Measurements from ENCODE around the gene TAS1R2. TPM values are rescaled to one million over a fixed set of nuclear protein-coding genes. Genes with fewer than 3 reads are reported as not detected.

Gene TAS1R2
- total RNA-seq, 3 donors from 2014 or later (not counting 1 experiment from before 2014, with no cell fraction given), result not detected

GRCh38 chr1:18879791-18880309 is 20.4 kb upstream of the TAS1R2 start:
- no peaks in the 10 kb centered on the region for H3K9me3 Mint-ChIP-seq
- DNase-seq (no peak), ATAC-seq (no peak)
- no peaks in the 10 kb centered on the region for H3K9me3 ChIP-seq (ENCODE audit: control insufficient read depth, insufficient read depth, low read length)
- H3K4me3 Mint-ChIP-seq, result no peak overlapping the region
- no peaks in the 10 kb centered on the region for H3K27me3 ChIP-seq (ENCODE audit: control insufficient read depth, insufficient read depth, low read length)
- no peaks in the 10 kb centered on the region for H3K36me3 ChIP-seq (ENCODE audit: control insufficient read depth, insufficient read depth, low read length)
- TF ChIP-seq CTCF (IDR thresholded peaks at IDR 0.05), result no peak
- no peaks in the 10 kb centered on the region for H3K27me3 Mint-ChIP-seq (ENCODE audit: low read depth in 2 of 2)
- H3K27ac Mint-ChIP-seq, result no peak overlapping the region
- H3K27ac ChIP-seq (ENCODE audit: low read length), result no peak overlapping the region
- WGBS (ENCODE audit: insufficient coverage), result 90% methylated on average over 19 of the region's 21 CpGs
- no peaks in the 10 kb centered on the region for H3K36me3 Mint-ChIP-seq
- intact Hi-C loops (cut with micrococcal nuclease), result no loop called here
- no peaks in the 10 kb centered on the region for H3K4me1 Mint-ChIP-seq
- no peaks in the 10 kb centered on the region for H3K4me1 ChIP-seq (ENCODE audit: control insufficient read depth, insufficient read depth, low read length)
- no peak overlapping the region for H3K4me3 ChIP-seq (ENCODE audit: low read length)

- ATAC-seq, result no peak
- Histone ChIP-seq H3K9me3 (ENCODE audit: control insufficient read depth, insufficient read depth, low read length) (no peaks in the 10 kb centered on the region), H3K27ac (ENCODE audit: low read length) (no peak overlapping the region), H3K4me1 (ENCODE audit: control insufficient read depth, insufficient read depth, low read length) (no peaks in the 10 kb centered on the region), H3K4me3 (ENCODE audit: low read length) (no peak overlapping the region), H3K27me3 (ENCODE audit: control insufficient read depth, insufficient read depth, low read length) (no peaks in the 10 kb centered on the region), H3K36me3 (ENCODE audit: control insufficient read depth, insufficient read depth, low read length) (no peaks in the 10 kb centered on the region)
- Mint-ChIP-seq H3K36me3 (no peaks in the 10 kb centered on the region), H3K9me3 (no peaks in the 10 kb centered on the region), H3K27ac (no peak overlapping the region), H3K27me3 (ENCODE audit: low read depth in 2 of 2) (no peaks in the 10 kb centered on the region), H3K4me3 (no peak overlapping the region), H3K4me1 (no peaks in the 10 kb centered on the region)
- no peak for TF ChIP-seq CTCF (IDR thresholded peaks at IDR 0.05)
- no peak for DNase-seq
- intact Hi-C loops (cut with micrococcal nuclease), result no loop called here
- 93% methylated on average over 12 of the region's 12 CpGs for WGBS (ENCODE audit: insufficient coverage)
Observed at GRCh38 chr1:18879215-18879790, 19.8 kb upstream of the TAS1R2 start.

- no peak overlapping the region for H3K27ac ChIP-seq (ENCODE audit: low read length)
- H3K27me3 ChIP-seq (ENCODE audit: control insufficient read depth, insufficient read depth, low read length), result no peaks in the 10 kb centered on the region
- Mint-ChIP-seq H3K36me3 (no peaks in the 10 kb centered on the region), H3K27me3 (ENCODE audit: low read depth in 2 of 2) (no peaks in the 10 kb centered on the region), H3K27ac (no peak overlapping the region), H3K4me3 (no peak overlapping the region), H3K9me3 (no peaks in the 10 kb centered on the region), H3K4me1 (no peaks in the 10 kb centered on the region)
- intact Hi-C loops (cut with micrococcal nuclease), result no loop called here
- TF ChIP-seq CTCF (IDR thresholded peaks at IDR 0.05), result no peak
- H3K4me3 ChIP-seq (ENCODE audit: low read length), result no peak overlapping the region
- no peaks in the 10 kb centered on the region for H3K9me3 ChIP-seq (ENCODE audit: control insufficient read depth, insufficient read depth, low read length)
- ATAC-seq (no peak), DNase-seq (no peak)
- 89% methylated on average over 12 of the region's 12 CpGs for WGBS (ENCODE audit: insufficient coverage)
- H3K4me1 ChIP-seq (ENCODE audit: control insufficient read depth, insufficient read depth, low read length), result no peaks in the 10 kb centered on the region
- no peaks in the 10 kb centered on the region for H3K36me3 ChIP-seq (ENCODE audit: control insufficient read depth, insufficient read depth, low read length)
Observed at GRCh38 chr1:18878538-18879214, 19.2 kb upstream of the TAS1R2 start.

Measured in natural killer cell (primary cell).